ENCODE measurements around the gene SLC35A4. TPM values are rescaled to one million over a fixed set of nuclear protein-coding genes. Genes with fewer than 3 reads are reported as not detected.

The SLC35A4 gene
- total RNA-seq, 2 donors from 2014 or later, result 61.6 to 68.9 TPM

DNA sequence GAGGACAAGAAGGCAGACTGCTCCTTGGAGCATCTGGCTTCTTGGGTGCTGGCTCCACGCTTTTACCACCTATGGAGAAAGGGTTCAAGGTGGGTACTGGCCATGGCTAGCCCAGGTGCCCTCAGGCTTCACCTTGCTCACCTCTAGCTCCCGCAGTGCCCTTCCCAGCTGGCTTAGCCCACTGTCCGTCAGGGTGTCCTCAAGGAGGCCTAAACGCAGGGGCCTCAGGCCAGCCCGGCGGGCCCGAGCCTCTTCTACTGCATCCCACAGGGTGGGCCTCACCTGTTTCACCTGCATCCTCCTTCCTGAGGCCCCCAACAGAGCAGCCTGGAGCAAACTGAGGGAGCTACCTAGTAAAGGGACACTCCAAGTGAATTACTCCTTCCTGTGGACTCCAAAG lies 9.1 kb downstream of the SLC35A4 start:
- Histone ChIP-seq H3K9ac (ENCODE audit: extremely low read depth, low read length, poor library complexity, severe bottlenecking) (no peak overlapping the region), H3K27me3 (ENCODE audit: control insufficient read depth, insufficient read depth, low read length, poor library complexity, severe bottlenecking) (no peaks in the 10 kb centered on the region), H3K9me3 (ENCODE audit: control insufficient read depth, low read length) (peaks cover 11% of the 10 kb centered on the region), H3K27ac (ENCODE audit: low read depth, low read length) (no peak overlapping the region), H3K36me3 (ENCODE audit: control insufficient read depth, insufficient read depth, low read length) (peaks cover 2% of the 10 kb centered on the region), H3K4me1 (ENCODE audit: control insufficient read depth, insufficient read depth, low read length) (peaks cover 5% of the 10 kb centered on the region), H3K4me3 (ENCODE audit: low read length) (peak overlapping the region; percentile 51)
- Mint-ChIP-seq H3K4me3 (no peak overlapping the region), H3K27ac (peak overlapping the region; percentile 94), H3K4me1 (peaks cover 18% of the 10 kb centered on the region), H3K36me3 (ENCODE audit: low read depth) (peaks cover 5% of the 10 kb centered on the region), H3K27me3 (ENCODE audit: insufficient read depth) (no peaks in the 10 kb centered on the region), H3K9me3 (peaks cover 12% of the 10 kb centered on the region)
- no peak for DNase-seq
- TF ChIP-seq, protein P1, sequence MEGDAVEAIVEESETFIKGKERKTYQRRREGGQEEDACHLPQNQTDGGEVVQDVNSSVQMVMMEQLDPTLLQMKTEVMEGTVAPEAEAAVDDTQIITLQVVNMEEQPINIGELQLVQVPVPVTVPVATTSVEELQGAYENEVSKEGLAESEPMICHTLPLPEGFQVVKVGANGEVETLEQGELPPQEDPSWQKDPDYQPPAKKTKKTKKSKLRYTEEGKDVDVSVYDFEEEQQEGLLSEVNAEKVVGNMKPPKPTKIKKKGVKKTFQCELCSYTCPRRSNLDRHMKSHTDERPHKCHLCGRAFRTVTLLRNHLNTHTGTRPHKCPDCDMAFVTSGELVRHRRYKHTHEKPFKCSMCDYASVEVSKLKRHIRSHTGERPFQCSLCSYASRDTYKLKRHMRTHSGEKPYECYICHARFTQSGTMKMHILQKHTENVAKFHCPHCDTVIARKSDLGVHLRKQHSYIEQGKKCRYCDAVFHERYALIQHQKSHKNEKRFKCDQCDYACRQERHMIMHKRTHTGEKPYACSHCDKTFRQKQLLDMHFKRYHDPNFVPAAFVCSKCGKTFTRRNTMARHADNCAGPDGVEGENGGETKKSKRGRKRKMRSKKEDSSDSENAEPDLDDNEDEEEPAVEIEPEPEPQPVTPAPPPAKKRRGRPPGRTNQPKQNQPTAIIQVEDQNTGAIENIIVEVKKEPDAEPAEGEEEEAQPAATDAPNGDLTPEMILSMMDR (conservative IDR thresholded peaks at IDR 0.05), result no peak
- 91 to 92% methylated on average over 5 to 7 of the region's 7 CpGs for WGBS, 2 experiments (ENCODE audit: insufficient coverage in 1 of 2, insufficient read length in 1 of 2)

DNA sequence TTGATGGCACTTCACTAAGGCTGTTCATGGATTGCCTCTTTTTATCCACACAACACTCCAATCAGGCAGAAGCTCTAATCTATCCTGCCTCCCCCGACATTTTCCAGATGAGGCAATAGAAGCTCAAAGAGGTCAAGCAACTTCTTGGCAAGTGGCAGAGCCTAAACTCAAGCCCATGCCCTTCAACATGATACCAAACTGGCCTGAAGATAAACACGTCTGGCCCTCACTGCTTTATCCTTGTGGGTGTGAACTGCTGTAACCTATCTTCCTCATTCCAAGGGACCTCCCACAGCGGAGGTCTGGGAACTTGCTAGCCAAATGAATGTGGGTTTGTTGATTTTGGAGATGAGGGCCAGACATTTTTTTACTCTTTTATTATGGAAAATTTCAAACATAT lies 9.5 kb downstream of the SLC35A4 start:
- no peaks in the 10 kb centered on the region for H3K27me3 ChIP-seq (ENCODE audit: control insufficient read depth, insufficient read depth, low read length, poor library complexity, severe bottlenecking)
- no peak overlapping the region for H3K27ac ChIP-seq (ENCODE audit: low read depth, low read length)
- H3K36me3 ChIP-seq (ENCODE audit: control insufficient read depth, insufficient read depth, low read length), result no peaks in the 10 kb centered on the region
- Mint-ChIP-seq H3K36me3 (ENCODE audit: low read depth) (peaks cover 5% of the 10 kb centered on the region), H3K27me3 (ENCODE audit: insufficient read depth) (no peaks in the 10 kb centered on the region), H3K4me1 (peaks cover 18% of the 10 kb centered on the region), H3K27ac (peak overlapping the region; percentile 94), H3K9me3 (peaks cover 12% of the 10 kb centered on the region), H3K4me3 (no peak overlapping the region)
- H3K9ac ChIP-seq (ENCODE audit: extremely low read depth, low read length, poor library complexity, severe bottlenecking), result peak overlapping the region; percentile 35
- peaks cover 11% of the 10 kb centered on the region for H3K9me3 ChIP-seq (ENCODE audit: control insufficient read depth, low read length)
- DNase-seq, result peak; percentile 89
- TF ChIP-seq, protein P1 (conservative IDR thresholded peaks at IDR 0.05), result no peak
- H3K4me3 ChIP-seq (ENCODE audit: low read length), result peak overlapping the region; percentile 51
- peaks cover 5% of the 10 kb centered on the region for H3K4me1 ChIP-seq (ENCODE audit: control insufficient read depth, insufficient read depth, low read length)
- WGBS, 2 experiments (ENCODE audit: insufficient coverage in 1 of 2, insufficient read length in 1 of 2), result 49 to 57% methylated on average over 1 to 3 of the region's 3 CpGs

DNA sequence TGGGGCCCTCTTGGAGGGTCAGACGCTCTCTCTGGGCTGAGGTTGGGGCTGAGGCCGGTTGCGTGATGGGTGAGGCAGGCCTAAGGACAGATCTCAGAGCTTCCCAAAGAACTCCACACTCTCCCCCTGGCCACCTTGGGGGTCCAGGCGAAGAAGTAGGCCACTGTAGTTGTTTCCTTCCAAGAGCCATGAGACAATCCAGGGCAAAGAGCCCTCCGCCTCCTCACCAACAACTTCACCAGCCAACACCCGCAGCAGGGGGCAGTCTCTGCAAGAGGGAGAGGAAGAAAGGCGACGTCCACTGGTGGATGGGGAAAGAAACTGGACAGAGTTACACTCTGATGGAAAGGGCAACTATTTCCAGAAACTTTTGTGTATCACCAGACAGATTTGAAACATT lies 10.7 kb downstream of the SLC35A4 start:
- DNase-seq, result peak; percentile 78

More for the DNA sequence above, 10.7 kb downstream of the SLC35A4 start:
- TF ChIP-seq, protein P1 (conservative IDR thresholded peaks at IDR 0.05), result peak; percentile 66
- Mint-ChIP-seq H3K4me1 (peaks cover 18% of the 10 kb centered on the region), H3K27ac (peak overlapping the region; percentile 88), H3K27me3 (ENCODE audit: insufficient read depth) (no peaks in the 10 kb centered on the region), H3K9me3 (peaks cover 12% of the 10 kb centered on the region), H3K4me3 (no peak overlapping the region), H3K36me3 (ENCODE audit: low read depth) (peaks cover 5% of the 10 kb centered on the region)
- H3K9me3 ChIP-seq (ENCODE audit: control insufficient read depth, low read length), result peaks cover 11% of the 10 kb centered on the region
- WGBS, 2 experiments (ENCODE audit: insufficient coverage in 1 of 2, insufficient read length in 1 of 2), result 96% methylated on average over 8 of the region's 8 CpGs; no CpG with 5 or more reads in 1 of the 2 experiments
- peaks cover 5% of the 10 kb centered on the region for H3K4me1 ChIP-seq (ENCODE audit: control insufficient read depth, insufficient read depth, low read length)
- no peak overlapping the region for H3K27ac ChIP-seq (ENCODE audit: low read depth, low read length)
- no peaks in the 10 kb centered on the region for H3K27me3 ChIP-seq (ENCODE audit: control insufficient read depth, insufficient read depth, low read length, poor library complexity, severe bottlenecking)
- H3K4me3 ChIP-seq (ENCODE audit: low read length), result no peak overlapping the region
- no peaks in the 10 kb centered on the region for H3K36me3 ChIP-seq (ENCODE audit: control insufficient read depth, insufficient read depth, low read length)
- H3K9ac ChIP-seq (ENCODE audit: extremely low read depth, low read length, poor library complexity, severe bottlenecking), result no peak overlapping the region

Data from endodermal cell (in vitro differentiated cells).